ENCODE data around the gene KLHL22. TPM values are rescaled to one million over a fixed set of nuclear protein-coding genes. Genes with fewer than 3 reads are reported as not detected.

The KLHL22 gene
- total RNA-seq, 1 experiment from 2014 or later, result 14.5 TPM

GRCh38 chr22:20441631-20442484 lies 53.7 kb downstream of the KLHL22 start:
- Histone ChIP-seq H3K4me1 (ENCODE audit: control insufficient read depth, insufficient read depth, low read length) (no peaks in the 10 kb centered on the region), H3K4me3 (ENCODE audit: low read depth in 2 of 2, low read length in 2 of 2) (no peak overlapping the region), H3K27me3 (ENCODE audit: control insufficient read depth, insufficient read depth, low read length) (no peaks in the 10 kb centered on the region), H3K36me3 (ENCODE audit: control insufficient read depth, insufficient read depth, low read length) (no peaks in the 10 kb centered on the region), H3K27ac (ENCODE audit: low read length) (no peak overlapping the region), H3K9me3 (ENCODE audit: control insufficient read depth, insufficient read depth, low read depth, low read length) (no peaks in the 10 kb centered on the region)
- intact Hi-C loops (cut with micrococcal nuclease; ENCODE audit: unreplicated experiment), result no loop called here
- POLR2A ChIA-PET, result no interaction called here
- DNase-seq (ENCODE audit: low read depth, low spot score) (no peak), ATAC-seq (no peak)
- TF ChIP-seq SIN3A (IDR thresholded peaks at IDR 0.05; ENCODE audit: borderline replicate concordance, insufficient read depth, low read depth, low read length) (no peak), POLR2AphosphoS5 (IDR thresholded peaks at IDR 0.05; ENCODE audit: low read depth, low read length) (no peak), CTCF (IDR thresholded peaks at IDR 0.05) (no peak), TCF7L2 (IDR thresholded peaks at IDR 0.05; ENCODE audit: low read depth, low read length) (no peak)
- TF ChIP-seq, protein P1, sequence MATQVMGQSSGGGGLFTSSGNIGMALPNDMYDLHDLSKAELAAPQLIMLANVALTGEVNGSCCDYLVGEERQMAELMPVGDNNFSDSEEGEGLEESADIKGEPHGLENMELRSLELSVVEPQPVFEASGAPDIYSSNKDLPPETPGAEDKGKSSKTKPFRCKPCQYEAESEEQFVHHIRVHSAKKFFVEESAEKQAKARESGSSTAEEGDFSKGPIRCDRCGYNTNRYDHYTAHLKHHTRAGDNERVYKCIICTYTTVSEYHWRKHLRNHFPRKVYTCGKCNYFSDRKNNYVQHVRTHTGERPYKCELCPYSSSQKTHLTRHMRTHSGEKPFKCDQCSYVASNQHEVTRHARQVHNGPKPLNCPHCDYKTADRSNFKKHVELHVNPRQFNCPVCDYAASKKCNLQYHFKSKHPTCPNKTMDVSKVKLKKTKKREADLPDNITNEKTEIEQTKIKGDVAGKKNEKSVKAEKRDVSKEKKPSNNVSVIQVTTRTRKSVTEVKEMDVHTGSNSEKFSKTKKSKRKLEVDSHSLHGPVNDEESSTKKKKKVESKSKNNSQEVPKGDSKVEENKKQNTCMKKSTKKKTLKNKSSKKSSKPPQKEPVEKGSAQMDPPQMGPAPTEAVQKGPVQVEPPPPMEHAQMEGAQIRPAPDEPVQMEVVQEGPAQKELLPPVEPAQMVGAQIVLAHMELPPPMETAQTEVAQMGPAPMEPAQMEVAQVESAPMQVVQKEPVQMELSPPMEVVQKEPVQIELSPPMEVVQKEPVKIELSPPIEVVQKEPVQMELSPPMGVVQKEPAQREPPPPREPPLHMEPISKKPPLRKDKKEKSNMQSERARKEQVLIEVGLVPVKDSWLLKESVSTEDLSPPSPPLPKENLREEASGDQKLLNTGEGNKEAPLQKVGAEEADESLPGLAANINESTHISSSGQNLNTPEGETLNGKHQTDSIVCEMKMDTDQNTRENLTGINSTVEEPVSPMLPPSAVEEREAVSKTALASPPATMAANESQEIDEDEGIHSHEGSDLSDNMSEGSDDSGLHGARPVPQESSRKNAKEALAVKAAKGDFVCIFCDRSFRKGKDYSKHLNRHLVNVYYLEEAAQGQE (IDR thresholded peaks at IDR 0.05; ENCODE audit: insufficient read depth in 1 of 2, low read depth in 2 of 2, low read length in 1 of 2), result no peak
- in situ Hi-C loops (cut with HindIII; ENCODE audit: low pct_unique_long_range_greater_than_20kb, low sequenced_read_pairs), result no loop called here
- no TSS peak for BruUV-seq (replicated peaks)
- CTCF ChIA-PET, result no interaction called here

DNA sequence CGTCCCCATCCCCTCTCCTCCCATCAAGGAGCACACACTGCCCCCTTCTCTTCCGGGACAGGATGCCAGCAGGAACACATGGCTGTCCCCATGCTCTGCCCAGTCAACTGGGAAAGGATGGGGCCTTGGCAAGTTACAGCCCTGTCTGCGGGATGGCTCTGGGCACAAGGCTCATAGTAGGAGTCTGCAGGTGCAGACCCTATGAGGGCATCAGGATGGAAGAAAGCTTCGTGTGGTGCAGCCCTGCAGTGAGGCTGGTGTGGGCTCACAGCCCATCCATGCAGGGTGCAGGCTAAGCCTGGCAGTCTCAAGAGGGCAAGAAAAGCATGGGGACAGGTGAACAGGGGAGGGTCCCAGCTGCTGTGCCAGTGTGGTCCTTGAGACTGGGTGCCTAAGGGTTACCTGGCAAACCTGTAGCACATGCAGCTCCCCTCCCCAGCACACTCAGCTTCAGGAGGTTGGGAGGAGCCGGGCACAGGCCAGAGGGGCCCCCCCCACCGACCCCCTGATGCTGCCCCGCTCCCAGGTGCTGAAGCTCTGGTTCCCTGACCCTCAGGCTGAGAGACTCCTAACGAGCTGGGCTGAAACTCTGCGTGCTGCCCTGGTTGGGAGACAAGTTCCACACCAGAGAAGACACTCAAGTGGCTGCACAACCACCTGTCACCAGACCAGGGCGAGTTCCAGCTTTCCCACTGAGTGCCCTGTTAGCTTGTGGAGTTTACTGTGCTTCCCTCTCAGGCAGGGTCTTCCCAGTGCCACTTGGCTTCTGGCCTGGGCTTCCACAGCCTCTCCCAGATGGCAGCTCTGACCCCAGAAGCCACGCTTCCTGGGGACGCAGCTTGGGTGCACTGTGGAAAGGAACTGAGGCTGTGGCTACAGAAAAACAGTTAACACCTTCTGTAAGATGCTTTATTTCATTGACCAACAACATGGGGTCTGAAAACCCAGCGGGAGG lies 54.7 kb downstream of the KLHL22 start:
- intact Hi-C loops (cut with micrococcal nuclease; ENCODE audit: unreplicated experiment), result no loop called here
- Histone ChIP-seq H3K27me3 (ENCODE audit: control insufficient read depth, insufficient read depth, low read length) (no peaks in the 10 kb centered on the region), H3K4me3 (ENCODE audit: low read depth in 2 of 2, low read length in 2 of 2) (no peak overlapping the region), H3K27ac (ENCODE audit: low read length) (no peak overlapping the region), H3K36me3 (ENCODE audit: control insufficient read depth, insufficient read depth, low read length) (no peaks in the 10 kb centered on the region), H3K9me3 (ENCODE audit: control insufficient read depth, insufficient read depth, low read depth, low read length) (no peaks in the 10 kb centered on the region), H3K4me1 (ENCODE audit: control insufficient read depth, insufficient read depth, low read length) (no peaks in the 10 kb centered on the region)
- BruUV-seq (replicated peaks), result no TSS peak
- CTCF ChIA-PET, result no interaction called here
- TF ChIP-seq POLR2AphosphoS5 (IDR thresholded peaks at IDR 0.05; ENCODE audit: low read depth, low read length), result no peak
- no peak for TF ChIP-seq TCF7L2 (IDR thresholded peaks at IDR 0.05; ENCODE audit: low read depth, low read length)
- no peak for TF ChIP-seq CTCF (IDR thresholded peaks at IDR 0.05)
- TF ChIP-seq, protein P1 (IDR thresholded peaks at IDR 0.05; ENCODE audit: insufficient read depth in 1 of 2, low read depth in 2 of 2, low read length in 1 of 2), result no peak
- no peak for TF ChIP-seq SIN3A (IDR thresholded peaks at IDR 0.05; ENCODE audit: borderline replicate concordance, insufficient read depth, low read depth, low read length)
- no peak for ATAC-seq
- no peak for DNase-seq (ENCODE audit: low read depth, low spot score)
- POLR2A ChIA-PET, result no interaction called here
- in situ Hi-C loops (cut with HindIII; ENCODE audit: low pct_unique_long_range_greater_than_20kb, low sequenced_read_pairs), result no loop called here

Data from Panc1 (cell line).